ENCODE results near the gene VDR.

Gene VDR

GRCh38 chr12:47862881-47863280, 41.9 kb downstream of the VDR start:
- H4K20me1 ChIP-seq (ENCODE audit: control insufficient read depth, insufficient read depth, low read depth, low read length) = no peaks in the 10 kb centered on the region
- H3K4me2 ChIP-seq (ENCODE audit: low read length) = no peak overlapping the region
- no peak for TF ChIP-seq EZH2phosphoT487 (IDR thresholded peaks at IDR 0.05; ENCODE audit: borderline replicate concordance, low read length)
- TF ChIP-seq, protein P1, sequence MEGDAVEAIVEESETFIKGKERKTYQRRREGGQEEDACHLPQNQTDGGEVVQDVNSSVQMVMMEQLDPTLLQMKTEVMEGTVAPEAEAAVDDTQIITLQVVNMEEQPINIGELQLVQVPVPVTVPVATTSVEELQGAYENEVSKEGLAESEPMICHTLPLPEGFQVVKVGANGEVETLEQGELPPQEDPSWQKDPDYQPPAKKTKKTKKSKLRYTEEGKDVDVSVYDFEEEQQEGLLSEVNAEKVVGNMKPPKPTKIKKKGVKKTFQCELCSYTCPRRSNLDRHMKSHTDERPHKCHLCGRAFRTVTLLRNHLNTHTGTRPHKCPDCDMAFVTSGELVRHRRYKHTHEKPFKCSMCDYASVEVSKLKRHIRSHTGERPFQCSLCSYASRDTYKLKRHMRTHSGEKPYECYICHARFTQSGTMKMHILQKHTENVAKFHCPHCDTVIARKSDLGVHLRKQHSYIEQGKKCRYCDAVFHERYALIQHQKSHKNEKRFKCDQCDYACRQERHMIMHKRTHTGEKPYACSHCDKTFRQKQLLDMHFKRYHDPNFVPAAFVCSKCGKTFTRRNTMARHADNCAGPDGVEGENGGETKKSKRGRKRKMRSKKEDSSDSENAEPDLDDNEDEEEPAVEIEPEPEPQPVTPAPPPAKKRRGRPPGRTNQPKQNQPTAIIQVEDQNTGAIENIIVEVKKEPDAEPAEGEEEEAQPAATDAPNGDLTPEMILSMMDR (IDR thresholded peaks at IDR 0.05; ENCODE audit: low read depth, low read length, poor library complexity, severe bottlenecking) = no peak
- no peaks in the 10 kb centered on the region for H3F3A ChIP-seq (ENCODE audit: control insufficient read depth, insufficient read depth)
- no peaks in the 10 kb centered on the region for H3K27me3 ChIP-seq (ENCODE audit: control insufficient read depth, low read length)
- H3K9me2 ChIP-seq (replicated peaks; ENCODE audit: control insufficient read depth, low read length) = no peaks in the 10 kb centered on the region
- H3K9me3 ChIP-seq (ENCODE audit: control insufficient read depth, insufficient read depth, low read length) = no peaks in the 10 kb centered on the region
- no peaks in the 10 kb centered on the region for H3K79me2 ChIP-seq (ENCODE audit: control insufficient read depth, low read length)
- H3K4me1 ChIP-seq (ENCODE audit: control insufficient read depth, low read length) = no peaks in the 10 kb centered on the region
- no peak overlapping the region for H3K27ac ChIP-seq (ENCODE audit: low read depth, low read length)
- H3K4me3 ChIP-seq (ENCODE audit: low read length) = no peak overlapping the region
- H3K36me3 ChIP-seq (ENCODE audit: control insufficient read depth, low read length) = no peaks in the 10 kb centered on the region

- H3K4me1 ChIP-seq (ENCODE audit: control insufficient read depth, low read length) = no peaks in the 10 kb centered on the region
- no peaks in the 10 kb centered on the region for H4K20me1 ChIP-seq (ENCODE audit: control insufficient read depth, insufficient read depth, low read depth, low read length)
- H3K79me2 ChIP-seq (ENCODE audit: control insufficient read depth, low read length) = no peaks in the 10 kb centered on the region
- no peak overlapping the region for H3K4me2 ChIP-seq (ENCODE audit: low read length)
- H3K9me3 ChIP-seq (ENCODE audit: control insufficient read depth, insufficient read depth, low read length) = no peaks in the 10 kb centered on the region
- TF ChIP-seq EZH2phosphoT487 (IDR thresholded peaks at IDR 0.05; ENCODE audit: borderline replicate concordance, low read length) = no peak
- TF ChIP-seq, protein P1 (IDR thresholded peaks at IDR 0.05; ENCODE audit: low read depth, low read length, poor library complexity, severe bottlenecking) = no peak
- H3F3A ChIP-seq (ENCODE audit: control insufficient read depth, insufficient read depth) = no peaks in the 10 kb centered on the region
- H3K27me3 ChIP-seq (ENCODE audit: control insufficient read depth, low read length) = no peaks in the 10 kb centered on the region
- no peaks in the 10 kb centered on the region for H3K9me2 ChIP-seq (replicated peaks; ENCODE audit: control insufficient read depth, low read length)
- no peak overlapping the region for H3K4me3 ChIP-seq (ENCODE audit: low read length)
- no peak overlapping the region for H3K27ac ChIP-seq (ENCODE audit: low read depth, low read length)
- no peaks in the 10 kb centered on the region for H3K36me3 ChIP-seq (ENCODE audit: control insufficient read depth, low read length)
Observed at GRCh38 chr12:47862167-47862750, 42.5 kb downstream of the VDR start.

GRCh38 chr12:47860873-47861272, 43.9 kb downstream of the VDR start:
- Histone ChIP-seq H3K9me3 (ENCODE audit: control insufficient read depth, insufficient read depth, low read length) (no peaks in the 10 kb centered on the region), H3F3A (ENCODE audit: control insufficient read depth, insufficient read depth) (no peaks in the 10 kb centered on the region), H3K4me2 (ENCODE audit: low read length) (no peak overlapping the region), H3K4me1 (ENCODE audit: control insufficient read depth, low read length) (no peaks in the 10 kb centered on the region), H3K4me3 (ENCODE audit: low read length) (no peak overlapping the region), H3K9me2 (replicated peaks; ENCODE audit: control insufficient read depth, low read length) (no peaks in the 10 kb centered on the region), H3K27ac (ENCODE audit: low read depth, low read length) (no peak overlapping the region), H3K36me3 (ENCODE audit: control insufficient read depth, low read length) (no peaks in the 10 kb centered on the region), H4K20me1 (ENCODE audit: control insufficient read depth, insufficient read depth, low read depth, low read length) (no peaks in the 10 kb centered on the region), H3K79me2 (ENCODE audit: control insufficient read depth, low read length) (no peaks in the 10 kb centered on the region), H3K27me3 (ENCODE audit: control insufficient read depth, low read length) (no peaks in the 10 kb centered on the region)
- TF ChIP-seq EZH2phosphoT487 (IDR thresholded peaks at IDR 0.05; ENCODE audit: borderline replicate concordance, low read length) = no peak
- TF ChIP-seq, protein P1 (IDR thresholded peaks at IDR 0.05; ENCODE audit: low read depth, low read length, poor library complexity, severe bottlenecking) = no peak
